K562 (cell line): ENCODE data around the gene GALNT12. TPM values are rescaled to one million over a fixed set of nuclear protein-coding genes. Genes with fewer than 3 reads are reported as not detected.

Source experiments
- ARID3B ChIP-seq: fragments of 250-450 bp; sonication (Bioruptor Pico); IDR thresholded peaks from 2 replicates; pipeline ENCODE4 v1.4.0; 2020; ENCODE audit warnings: borderline replicate concordance
- CHAMP1 ChIP-seq: fragments of 450-650 bp; IDR thresholded peaks from 2 replicates; pipeline ENCODE4 v1.6.1; 2016; ENCODE audit warnings: mild to moderate bottlenecking
- ELK3 ChIP-seq: fragments of 450-650 bp; formaldehyde crosslinking; IDR thresholded peaks from 2 replicates; pipeline ENCODE4 v1.4.0; 2020; ENCODE audit warnings: mild to moderate bottlenecking
- HMGN3 ChIP-seq: IDR thresholded peaks from 2 replicates; pipeline ENCODE4 v1.6.1; 2011; ENCODE audit warnings: borderline replicate concordance, low read depth, mild to moderate bottlenecking, mixed read lengths, low read length; ENCODE audit not compliant: insufficient read length; ENCODE audit errors: extremely low read depth
- HNRNPLL ChIP-seq: fragments of 200-400 bp; formaldehyde crosslinking; IDR thresholded peaks from 2 replicates; pipeline ENCODE4 v1.6.1; 2017; ENCODE audit warnings: low read length, low read depth, mild to moderate bottlenecking; ENCODE audit not compliant: poor library complexity, severe bottlenecking
- HOXB6 ChIP-seq: fragments of 250-450 bp; sonication (Bioruptor Pico); IDR thresholded peaks from 2 replicates; pipeline ENCODE4 v1.5.1; 2022; ENCODE audit warnings: mild to moderate bottlenecking, borderline replicate concordance
- MEF2D ChIP-seq: conservative IDR thresholded peaks from 2 replicates; pipeline ENCODE4 v1.6.1; 2016; ENCODE audit warnings: low read depth, missing genetic modification characterization, missing compliant biosample characterization
- RERE ChIP-seq: sonication (generic); formaldehyde crosslinking; IDR thresholded peaks from 2 replicates; pipeline ENCODE4 v1.8.0; 2023; ENCODE audit warnings: missing genetic modification reagents, mild to moderate bottlenecking, borderline replicate concordance
- ZBED1 ChIP-seq: IDR thresholded peaks from 2 replicates; pipeline ENCODE4 v1.6.1; 2014
- ZNF592 ChIP-seq: fragments of 450-650 bp; IDR thresholded peaks from 2 replicates; pipeline ENCODE4 v1.6.1; 2017; ENCODE audit warnings: antibody characterized with exemption, mild to moderate bottlenecking
- polyA plus RNA-seq, 8 experiments: library from polyadenylated mRNA; depleted of rRNA in 4 of 8; stranded (reverse) in 5 of 8; unstranded in 3 of 8; fragments of >200 nt; fragmentation: Nextera tagmentation in 2 of 8; fragmentation: Illumina TruSeq in 1 of 8; extraction: Ambion mirVana in 2 of 8; extraction: Trizol in 1 of 8; gene quantifications; 2 replicates each; pipeline versions ENCODE4 v1.2.1 to v1.2.3, GENCODE V29; 2011 to 2014; ENCODE audit warnings: inconsistent platforms in 1 of 8, missing spikeins in 1 of 8
- total RNA-seq, 7 experiments: library from RNA; depleted of rRNA in 6 of 7; stranded (reverse); fragments of >200 nt in 6 of 7; fragmentation: Illumina TruSeq in 2 of 7; extraction: Trizol in 2 of 7; gene quantifications; 2 replicates each; pipeline versions ENCODE4 v1.2.1 to v1.2.3, GENCODE V29; 2011 to 2021; ENCODE audit warnings: low replicate concordance in 1 of 7

Gene GALNT12
- total and polyA plus RNA-seq, 9 of the 15 experiments (the other 6 are each of a cell fraction or from before 2014, with no cell fraction given): 29.7 to 82.9 (median 44.2) TPM

GRCh38 chr9:98833090-98833956 lies 25.9 kb downstream of the GALNT12 start (continued):
- TF ChIP-seq ARID3B (CRISPR knock-in tag) (no peak), HOXB6 (no peak), RERE (CRISPR knock-in tag) (no peak), HNRNPLL (no peak), ZBED1 (no peak), ZNF592 (peak; percentile 99), ELK3 (no peak), MEF2D (tag) (peak; percentile 12; the same call in 1 of the 2 replicates), CHAMP1 (no peak), HMGN3 (no peak)
